ENCODE data around the gene CCDC73.
A peak's percentile ranks its signal among the peaks of the same experiment; 100 is the strongest.

The CCDC73 gene

DNA sequence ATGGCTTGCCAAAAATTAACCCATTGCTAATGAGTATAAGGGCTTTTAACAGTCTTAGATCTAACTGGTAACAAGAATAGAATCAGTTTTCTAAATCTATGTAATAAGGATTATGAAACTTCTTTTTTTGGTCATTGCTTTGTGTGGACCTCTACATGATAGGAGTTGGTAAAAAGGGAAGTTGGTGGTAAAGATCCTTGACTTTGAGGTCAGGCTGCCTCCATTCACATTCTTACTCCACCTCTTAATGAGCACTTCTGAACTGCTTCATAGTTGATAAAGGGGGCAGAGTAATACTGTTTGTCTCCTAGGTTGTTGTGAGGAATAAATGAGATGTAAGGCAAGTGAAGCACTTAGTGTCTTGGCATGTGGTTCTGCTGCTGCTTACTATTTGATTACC, 200.2 kb downstream of the CCDC73 start:
- DNase-seq (ENCODE audit: low read depth, low spot score): no peak

DNA sequence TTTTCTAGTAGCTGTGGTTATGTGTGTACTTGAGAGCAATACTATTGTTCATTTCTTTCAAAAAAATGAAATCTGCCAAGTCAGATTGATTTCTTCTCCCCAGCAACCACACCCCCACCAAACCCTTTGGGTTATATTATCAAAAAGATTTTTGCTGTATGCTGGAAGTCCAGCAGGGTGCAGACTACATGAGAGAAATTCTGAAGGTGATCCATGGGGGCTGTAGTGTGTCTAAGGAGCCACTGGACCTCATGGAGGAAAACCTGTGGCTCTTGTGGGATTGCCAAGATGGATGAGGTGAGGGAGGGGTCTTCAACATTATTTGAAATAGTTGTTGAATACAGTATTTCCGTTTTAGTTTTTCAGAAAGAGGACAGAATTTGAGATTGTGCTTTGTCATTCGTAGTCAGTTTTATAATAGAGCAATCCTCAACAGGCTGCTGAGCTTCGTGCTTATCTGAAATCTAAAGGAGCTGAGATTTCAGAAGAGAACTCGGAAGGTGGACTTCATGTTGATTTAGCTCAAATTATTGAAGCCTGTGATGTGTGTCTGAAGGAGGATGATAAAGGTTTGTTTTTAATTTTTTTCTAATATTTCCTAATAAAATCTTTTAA, 207.8 kb downstream of the CCDC73 start:
- DNase-seq (ENCODE audit: low read depth, low spot score): no peak

DNA sequence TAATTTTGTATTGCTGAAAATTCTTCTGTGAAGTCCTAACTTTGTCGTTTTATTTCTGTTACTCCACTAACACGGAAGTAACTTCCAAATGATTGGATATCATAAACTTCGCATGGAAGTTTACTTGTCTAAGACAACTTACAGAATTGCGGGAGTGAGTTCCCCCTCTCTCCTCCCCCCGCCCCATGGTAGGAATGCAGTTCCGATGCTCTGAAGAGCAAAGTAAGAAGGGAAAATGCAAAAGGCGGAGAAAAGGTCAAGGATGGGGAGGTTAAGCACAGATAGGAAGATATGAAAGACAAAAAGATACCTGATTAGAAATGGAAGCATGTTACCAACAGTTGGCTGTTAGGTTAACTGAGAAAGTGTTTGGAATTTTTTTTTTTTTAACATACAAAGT, 209.5 kb downstream of the CCDC73 start:
- DNase-seq (ENCODE audit: low read depth, low spot score): no peak

DNA sequence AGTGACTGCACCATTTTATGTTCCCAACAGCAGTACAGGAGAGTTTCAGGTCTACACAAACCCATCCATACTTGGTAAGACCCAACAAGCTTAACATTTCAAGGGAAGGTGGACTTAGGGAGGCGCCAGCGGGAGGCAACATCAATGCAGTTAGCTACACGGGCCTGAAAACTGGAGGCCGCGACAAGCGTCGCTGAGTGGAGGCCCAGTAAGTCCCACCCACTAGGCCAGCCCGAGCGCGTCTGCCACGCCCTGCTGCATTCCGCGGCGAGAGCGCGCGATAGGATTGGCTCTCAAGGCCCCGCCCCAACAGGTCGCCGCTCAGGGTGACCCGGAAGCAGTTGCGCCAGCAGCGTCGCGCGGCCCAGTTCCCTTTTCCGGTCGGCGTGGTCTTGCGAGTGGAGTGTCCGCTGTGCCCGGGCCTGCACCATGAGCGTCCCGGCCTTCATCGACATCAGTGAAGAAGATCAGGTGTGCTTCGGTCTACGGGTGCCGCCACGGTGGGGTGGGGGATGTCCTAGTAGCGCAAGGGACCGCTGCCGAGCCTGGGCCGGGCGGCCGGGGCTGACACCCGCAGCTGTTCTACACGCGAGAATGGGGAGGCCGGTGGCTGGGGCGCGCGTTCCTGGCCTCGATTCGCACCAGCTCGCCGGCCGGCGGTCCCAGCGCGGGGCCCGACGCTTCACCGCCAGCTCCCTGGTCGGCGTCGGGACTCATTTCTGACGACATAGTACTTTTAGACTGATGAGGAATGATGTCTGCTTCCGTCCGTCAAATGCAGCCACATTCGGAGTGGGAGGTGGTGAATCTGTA, 210.8 kb downstream of the CCDC73 start, which contains the start of gene EIF3M:
TSS of gene EIF3M (plus strand) at position 373 of the 813 bp plus-strand sequence. CDS start at position 430, 57 bp downstream.
- DNase-seq (ENCODE audit: low read depth, low spot score): peak; percentile 83

- no peak for DNase-seq (ENCODE audit: low read depth, low spot score)
Observed at GRCh38 chr11:32581556-32581955, 212.9 kb downstream of the CCDC73 start.

DNA sequence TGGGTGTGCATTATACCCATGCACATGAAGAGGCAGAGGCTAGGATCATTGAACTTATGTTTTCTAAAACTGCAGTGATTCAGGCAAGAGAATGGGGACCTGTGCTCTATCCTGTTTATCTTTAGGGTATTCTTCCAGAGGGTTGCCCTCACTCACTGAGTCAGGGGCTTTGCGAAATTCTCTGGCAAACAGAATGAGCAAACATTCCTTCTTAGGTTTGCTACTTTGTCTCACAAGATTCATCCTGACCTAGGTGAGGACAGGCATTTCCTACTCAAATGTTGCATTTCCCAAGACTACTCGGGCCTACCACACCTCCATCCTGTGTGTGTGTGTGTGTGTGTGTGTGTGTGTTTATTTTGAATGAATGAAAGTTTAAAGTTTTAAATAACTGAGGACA, 213.5 kb downstream of the CCDC73 start:
- DNase-seq (ENCODE audit: low read depth, low spot score): no peak

- no peak for DNase-seq (ENCODE audit: low read depth, low spot score)
Observed at GRCh38 chr11:32576456-32576855, 218.0 kb downstream of the CCDC73 start.

GRCh38 chr11:32575070-32575469, 219.4 kb downstream of the CCDC73 start:
- DNase-seq (ENCODE audit: low read depth, low spot score): no peak

- no peak for DNase-seq (ENCODE audit: low read depth, low spot score)
Observed at GRCh38 chr11:32574421-32574820, 220.0 kb downstream of the CCDC73 start.

- DNase-seq (ENCODE audit: low read depth, low spot score): no peak
Observed at GRCh38 chr11:32573228-32573627, 221.2 kb downstream of the CCDC73 start.

GRCh38 chr11:32571039-32571438, 223.4 kb downstream of the CCDC73 start:
- no peak for DNase-seq (ENCODE audit: low read depth, low spot score)

DNA sequence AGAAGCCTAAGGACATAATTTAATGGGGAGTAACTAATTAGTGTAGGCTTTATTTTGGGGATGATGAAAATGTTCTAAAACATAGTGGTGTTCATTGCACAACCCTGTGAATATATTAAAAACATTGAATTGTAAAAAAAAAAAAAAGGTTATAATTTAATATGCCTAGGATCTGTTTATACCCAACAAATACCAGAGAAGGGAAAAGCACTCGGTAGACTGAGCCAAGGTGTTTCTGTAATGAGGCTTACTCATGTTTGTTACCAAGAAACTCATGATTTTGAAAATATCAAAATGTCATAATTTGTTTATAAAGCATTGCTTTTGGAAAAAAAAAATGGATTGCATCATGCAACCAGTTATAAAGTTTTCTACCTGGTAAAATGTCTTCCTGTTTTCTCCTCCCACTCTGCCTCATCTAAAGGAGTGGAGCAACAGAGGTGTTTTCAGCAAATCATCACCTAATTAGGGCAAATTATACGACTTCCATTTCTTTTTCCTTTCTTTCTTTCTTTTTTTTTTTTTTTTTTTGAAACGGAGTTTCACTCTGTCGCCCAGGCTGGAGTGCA, 225.1 kb downstream of the CCDC73 start:
- no peak for DNase-seq (ENCODE audit: low read depth, low spot score)

GRCh38 chr11:32567154-32567553, 227.3 kb downstream of the CCDC73 start:
- no peak for DNase-seq (ENCODE audit: low read depth, low spot score)

GRCh38 chr11:32566517-32566916, 227.9 kb downstream of the CCDC73 start:
- no peak for DNase-seq (ENCODE audit: low read depth, low spot score)

GRCh38 chr11:32563600-32563959, 230.9 kb downstream of the CCDC73 start:
- DNase-seq (ENCODE audit: low read depth, low spot score): no peak

GRCh38 chr11:32562839-32563599, 231.4 kb downstream of the CCDC73 start:
- no peak for DNase-seq (ENCODE audit: low read depth, low spot score)

DNA sequence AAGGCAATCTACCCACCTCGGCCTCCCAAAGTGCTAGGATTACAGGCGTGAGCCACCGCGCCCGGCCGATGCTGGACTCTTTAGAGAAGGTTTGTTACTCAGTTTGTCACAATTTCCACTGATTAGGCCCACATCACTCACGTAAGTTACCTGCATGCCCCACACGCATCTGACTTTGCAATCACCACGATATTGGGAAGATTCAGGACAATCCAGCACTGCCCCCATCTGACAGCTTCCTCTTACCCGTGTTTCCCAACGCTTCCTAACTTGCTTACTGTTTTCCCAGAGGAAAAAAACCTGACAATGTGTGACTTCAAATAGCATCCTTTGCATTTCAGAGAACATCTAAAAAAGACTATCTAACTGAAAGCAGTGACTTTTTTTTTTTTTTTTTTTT, 232.6 kb downstream of the CCDC73 start:
- no peak for DNase-seq (ENCODE audit: low read depth, low spot score)

DNA sequence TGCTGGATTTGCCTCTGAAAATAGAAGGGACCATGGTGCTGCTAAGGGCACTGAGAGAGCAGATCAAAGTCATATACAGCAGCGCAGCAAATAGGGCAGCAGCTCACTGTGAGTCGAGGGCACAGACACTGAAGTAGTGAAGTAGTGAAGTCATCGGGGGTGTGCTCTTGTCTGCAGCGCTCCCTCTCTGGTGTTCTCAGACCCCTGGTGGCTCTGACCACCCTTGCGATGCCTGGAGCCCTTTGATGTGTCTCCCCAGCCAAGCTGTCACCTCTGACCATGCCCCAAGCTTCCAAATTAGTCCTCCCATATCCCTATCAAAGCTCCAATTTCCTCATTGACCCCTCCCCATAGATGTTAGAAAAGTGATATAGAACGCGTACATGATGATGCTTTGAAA, 238.6 kb downstream of the CCDC73 start:
- no peak for DNase-seq (ENCODE audit: low read depth, low spot score)

GRCh38 chr11:32555091-32555490, 239.4 kb downstream of the CCDC73 start:
- DNase-seq (ENCODE audit: low read depth, low spot score): no peak
